ENCODE data around the gene CHRDL2. TPM values are rescaled to one million over a fixed set of nuclear protein-coding genes. Genes with fewer than 3 reads are reported as not detected.
A peak's percentile ranks its signal among the peaks of the same experiment; 100 is the strongest.

CHRDL2 gene
- total and polyA plus RNA-seq, 2 of the 4 experiments (the other 2 are of a cell fraction): 0.80 TPM; not detected in 1

- in situ Hi-C loops (cut with MboI; ENCODE audit: low sequenced_read_pairs): no loop called here
- Histone ChIP-seq H4K5ac (ENCODE audit: low read depth, low read length) (peak overlapping the region; percentile 86), H3K9ac (ENCODE audit: low read depth, low read length) (peak overlapping the region; percentile 10; the same call in 1 of the 2 replicates), H3K9me1 (ENCODE audit: insufficient read depth, low read length) (peaks cover 11% of the 10 kb centered on the region; the same call in 1 of the 2 replicates), H2BK120ac (ENCODE audit: low read depth, low read length) (peak overlapping the region; percentile 45; the same call in 1 of the 2 replicates), H2BK5ac (ENCODE audit: low read depth, low read length, poor library complexity, severe bottlenecking) (peak overlapping the region; percentile 26), H3K4me3 (ENCODE audit: insufficient read depth, low read depth, low read length) (no peak overlapping the region), H4K20me1 (ENCODE audit: insufficient read depth, low read length) (no peaks in the 10 kb centered on the region), H3K27me3 (ENCODE audit: control insufficient read depth, insufficient read depth, low read length) (no peaks in the 10 kb centered on the region), H2BK20ac (ENCODE audit: low read depth, low read length) (peak overlapping the region; percentile 3; the same call in 1 of the 2 replicates), H2AK5ac (ENCODE audit: low read depth, low read length) (peak overlapping the region; percentile 20), H3K56ac (ENCODE audit: extremely low read depth, insufficient read depth, low read length) (no peak overlapping the region), H3K79me1 (ENCODE audit: low read depth in 1 of 2, low read length in 2 of 2) (no peaks in the 10 kb centered on the region), H3K4me2 (ENCODE audit: low read depth, low read length) (no peak overlapping the region), H3K4me1 (ENCODE audit: control insufficient read depth, insufficient read depth, low read length) (peaks cover 33% of the 10 kb centered on the region), H3K9me3 (ENCODE audit: control insufficient read depth, insufficient read depth, low read length) (no peaks in the 10 kb centered on the region), H3K27ac (ENCODE audit: insufficient read depth, low read length) (peak overlapping the region; percentile 71; the same call in 1 of the 2 replicates), H3K14ac (replicated peaks; ENCODE audit: low read depth, low read length) (no peak overlapping the region), H2AFZ (replicated peaks; ENCODE audit: low read length, poor library complexity) (no peak overlapping the region), H3K36me3 (ENCODE audit: control insufficient read depth, insufficient read depth, low read length) (no peaks in the 10 kb centered on the region), H4K91ac (ENCODE audit: insufficient read depth, low read depth, low read length) (peak overlapping the region; percentile 37; the same call in 1 of the 2 replicates), H4K8ac (ENCODE audit: low read depth in 2 of 2, low read length in 2 of 2) (peak overlapping the region in 1 of 2 experiments; percentile 44; a peak in 2 of 4 replicates), H2AK9ac (replicated peaks; ENCODE audit: low read depth, low read length, poor library complexity) (peak overlapping the region; percentile 71), H3K23ac (ENCODE audit: low read depth, low read length) (no peak overlapping the region), H3K18ac (ENCODE audit: low read depth, low read length) (peak overlapping the region; percentile 93), H3K4ac (ENCODE audit: low read depth, low read length) (peak overlapping the region; percentile 11; the same call in 1 of the 2 replicates), H2BK15ac (ENCODE audit: low read depth, low read length) (no peak overlapping the region; the same call in 2 of the 3 replicates)
- intact Hi-C loops (cut with micrococcal nuclease): no loop called here
- ATAC-seq (ENCODE audit: low read depth) (peak; percentile 5; the same call in 1 of the 2 replicates), DNase-seq (no peak)
- dilution Hi-C loops (cut with HindIII; ENCODE audit: low sequenced_read_pairs, unreplicated experiment): no loop called here
- WGBS, 2 experiments (ENCODE audit: extremely low coverage in 2 of 2, insufficient read length in 1 of 2): no CpG with 5 or more reads among the region's 5 CpGs
- POLR2A ChIA-PET (ENCODE audit: unreplicated experiment): no interaction called here
- BruUV-seq (replicated peaks): no TSS peak
- CTCF ChIA-PET: interaction anchor here (1.3 kb wide), 1 partner anchor 9 kb away, joined by 5 read pairs; no protein-coding TSS in a partner anchor
- TF ChIP-seq CHD1 (IDR thresholded peaks at IDR 0.05; ENCODE audit: low read depth, low read length) (no peak), FOS (IDR thresholded peaks at IDR 0.05; ENCODE audit: low read depth, low read length) (no peak), MAFK (IDR thresholded peaks at IDR 0.05; ENCODE audit: low read depth, low read length) (no peak), CEBPB (IDR thresholded peaks at IDR 0.05; ENCODE audit: low read depth, low read length) (no peak), POLR2A (IDR thresholded peaks at IDR 0.05; ENCODE audit: low read depth, low read length) (no peak), RCOR1 (IDR thresholded peaks at IDR 0.05; ENCODE audit: insufficient replicate concordance, low read length) (no peak), BHLHE40 (IDR thresholded peaks at IDR 0.05; ENCODE audit: low read depth, low read length) (no peak), MAZ (IDR thresholded peaks at IDR 0.05; ENCODE audit: borderline replicate concordance, low read depth, low read length) (no peak), SMC3 (IDR thresholded peaks at IDR 0.05; ENCODE audit: low read depth, low read length) (no peak), ELK1 (IDR thresholded peaks at IDR 0.05; ENCODE audit: borderline replicate concordance, low read depth, low read length) (no peak), RAD21 (IDR thresholded peaks at IDR 0.05; ENCODE audit: low read length) (no peak), RFX5 (IDR thresholded peaks at IDR 0.05; ENCODE audit: low read depth, low read length) (no peak), NFE2L2 (IDR thresholded peaks at IDR 0.05; ENCODE audit: low read depth, low read length) (no peak), CTCF (conservative IDR thresholded peaks at IDR 0.05; ENCODE audit: low read depth, low read length) (no peak), MXI1 (IDR thresholded peaks at IDR 0.05; ENCODE audit: borderline replicate concordance, low read depth, low read length) (no peak)
Measured at GRCh38 chr11:74717221-74717969, 13.8 kb downstream of the CHRDL2 start.
